ENCODE results near the gene PXYLP1. TPM values are rescaled to one million over a fixed set of nuclear protein-coding genes. Genes with fewer than 3 reads are reported as not detected.

The PXYLP1 gene
- total RNA-seq, 4 donors from 2014 or later: 9.9 to 11.7 (median 10.0) TPM

DNA sequence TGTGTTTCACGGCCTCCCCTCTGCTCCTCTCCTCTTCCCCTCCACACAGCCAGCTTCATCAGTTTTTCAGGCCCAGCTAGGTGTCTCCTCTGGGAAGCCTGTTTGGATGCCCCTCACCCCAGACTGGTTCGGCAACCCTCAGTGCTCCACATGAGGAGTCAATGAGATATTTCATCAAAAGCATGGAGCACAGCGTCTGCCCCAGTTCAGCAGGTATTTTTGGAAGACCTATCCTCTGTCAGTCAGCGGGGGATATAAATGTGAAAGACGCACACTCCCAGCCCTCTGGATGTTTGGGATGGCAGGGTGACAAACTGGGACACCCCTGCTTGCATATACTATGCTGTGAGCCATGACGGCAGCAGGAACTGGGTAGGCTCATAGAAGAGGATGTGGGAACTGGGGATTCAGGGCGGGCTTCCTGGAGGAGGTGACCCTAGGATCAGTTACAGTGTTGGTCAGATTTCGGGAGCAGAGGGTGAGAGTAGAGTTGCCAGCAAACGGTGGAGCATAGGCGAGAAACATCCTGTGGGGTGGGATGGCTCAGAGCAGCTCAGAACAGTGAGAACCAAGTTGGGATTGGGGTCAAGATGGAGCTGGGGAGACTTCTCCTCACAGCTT lies 42.9 kb downstream of the PXYLP1 start:
- no peak overlapping the region for H3K27ac ChIP-seq
- no peak overlapping the region for H3K4me3 ChIP-seq
- 92 to 94% methylated on average over 10 of the region's 10 CpGs for WGBS, 2 donors
- H3K4me1 ChIP-seq: peaks cover 0 to 13% (median 0%) of the 10 kb centered on the region in 4 donors
- H3K27me3 ChIP-seq: no peaks in the 10 kb centered on the region
- H3K36me3 ChIP-seq: peaks cover 0 to 26% (median 0%) of the 10 kb centered on the region in 3 donors
- H3K9me3 ChIP-seq: no peaks in the 10 kb centered on the region
- no peak for TF ChIP-seq POLR2A (IDR thresholded peaks at IDR 0.05)
- no peak for TF ChIP-seq EP300 (IDR thresholded peaks at IDR 0.05)
- TF ChIP-seq, protein P1, sequence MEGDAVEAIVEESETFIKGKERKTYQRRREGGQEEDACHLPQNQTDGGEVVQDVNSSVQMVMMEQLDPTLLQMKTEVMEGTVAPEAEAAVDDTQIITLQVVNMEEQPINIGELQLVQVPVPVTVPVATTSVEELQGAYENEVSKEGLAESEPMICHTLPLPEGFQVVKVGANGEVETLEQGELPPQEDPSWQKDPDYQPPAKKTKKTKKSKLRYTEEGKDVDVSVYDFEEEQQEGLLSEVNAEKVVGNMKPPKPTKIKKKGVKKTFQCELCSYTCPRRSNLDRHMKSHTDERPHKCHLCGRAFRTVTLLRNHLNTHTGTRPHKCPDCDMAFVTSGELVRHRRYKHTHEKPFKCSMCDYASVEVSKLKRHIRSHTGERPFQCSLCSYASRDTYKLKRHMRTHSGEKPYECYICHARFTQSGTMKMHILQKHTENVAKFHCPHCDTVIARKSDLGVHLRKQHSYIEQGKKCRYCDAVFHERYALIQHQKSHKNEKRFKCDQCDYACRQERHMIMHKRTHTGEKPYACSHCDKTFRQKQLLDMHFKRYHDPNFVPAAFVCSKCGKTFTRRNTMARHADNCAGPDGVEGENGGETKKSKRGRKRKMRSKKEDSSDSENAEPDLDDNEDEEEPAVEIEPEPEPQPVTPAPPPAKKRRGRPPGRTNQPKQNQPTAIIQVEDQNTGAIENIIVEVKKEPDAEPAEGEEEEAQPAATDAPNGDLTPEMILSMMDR (IDR thresholded peaks at IDR 0.05): no peak
- no peak for DNase-seq (ENCODE audit: low spot score in 2 of 2)

DNA sequence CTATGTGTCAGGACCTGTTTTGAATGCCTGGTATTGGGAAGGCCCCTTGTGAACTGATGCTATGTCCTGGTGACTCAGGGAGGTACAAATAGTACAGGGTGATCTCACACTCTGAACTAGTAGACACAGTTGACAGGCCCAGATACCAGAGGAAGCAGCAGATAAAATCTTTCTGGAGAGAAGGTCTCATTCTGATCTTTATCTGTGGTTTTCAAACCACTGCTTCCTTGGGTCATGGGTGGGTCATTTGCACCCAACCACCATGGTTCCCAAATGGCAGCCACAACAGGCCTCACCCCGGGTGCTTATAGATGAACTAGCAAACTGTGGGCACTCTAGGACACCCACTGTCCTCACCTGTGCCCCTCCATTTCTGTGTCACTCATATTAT lies 43.4 kb downstream of the PXYLP1 start:
- H3K9me3 ChIP-seq: no peaks in the 10 kb centered on the region
- no peak overlapping the region for H3K27ac ChIP-seq
- peaks cover 0 to 31% (median 0%) of the 10 kb centered on the region in 3 donors for H3K36me3 ChIP-seq
- WGBS, 2 donors: 92 to 100% methylated on average over 1 of the region's 1 CpG
- H3K4me1 ChIP-seq: peaks cover 0 to 14% (median 0%) of the 10 kb centered on the region in 4 donors
- H3K4me3 ChIP-seq: no peak overlapping the region
- TF ChIP-seq POLR2A (IDR thresholded peaks at IDR 0.05) (no peak), EP300 (IDR thresholded peaks at IDR 0.05) (no peak)
- TF ChIP-seq, protein P1 (IDR thresholded peaks at IDR 0.05): no peak
- no peak for DNase-seq (ENCODE audit: low spot score in 2 of 2)
- H3K27me3 ChIP-seq: no peaks in the 10 kb centered on the region

DNA sequence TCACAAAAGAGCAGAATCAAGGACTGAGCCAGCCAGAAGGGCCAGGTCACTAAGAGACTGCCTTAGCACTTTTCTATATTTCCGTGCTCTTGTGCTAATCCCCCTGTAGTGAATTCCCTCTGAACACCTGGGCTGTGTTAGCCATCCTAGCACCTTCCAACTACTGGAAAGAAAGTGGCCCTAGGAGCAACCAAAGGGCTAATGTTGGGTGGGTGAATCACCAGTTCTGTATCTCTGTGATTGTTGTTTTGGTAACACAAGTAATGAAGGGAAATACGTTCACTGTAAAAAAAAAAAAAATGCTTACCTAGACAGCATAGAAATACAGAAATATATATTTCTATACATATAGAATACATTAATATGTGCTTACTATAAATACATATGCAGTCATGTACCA lies 43.9 kb downstream of the PXYLP1 start:
- Histone ChIP-seq H3K36me3 (peaks cover 0 to 34% (median 0%) of the 10 kb centered on the region in 3 donors), H3K27me3 (no peaks in the 10 kb centered on the region), H3K27ac (no peak overlapping the region), H3K9me3 (no peaks in the 10 kb centered on the region), H3K4me1 (peaks cover 0 to 14% (median 0%) of the 10 kb centered on the region in 4 donors), H3K4me3 (no peak overlapping the region)
- TF ChIP-seq, protein P1 (IDR thresholded peaks at IDR 0.05): no peak
- no peak for TF ChIP-seq EP300 (IDR thresholded peaks at IDR 0.05)
- TF ChIP-seq POLR2A (IDR thresholded peaks at IDR 0.05): no peak
- WGBS, 2 donors: 50 to 80% methylated on average over 2 of the region's 2 CpGs
- no peak for DNase-seq (ENCODE audit: low spot score in 2 of 2)

DNA sequence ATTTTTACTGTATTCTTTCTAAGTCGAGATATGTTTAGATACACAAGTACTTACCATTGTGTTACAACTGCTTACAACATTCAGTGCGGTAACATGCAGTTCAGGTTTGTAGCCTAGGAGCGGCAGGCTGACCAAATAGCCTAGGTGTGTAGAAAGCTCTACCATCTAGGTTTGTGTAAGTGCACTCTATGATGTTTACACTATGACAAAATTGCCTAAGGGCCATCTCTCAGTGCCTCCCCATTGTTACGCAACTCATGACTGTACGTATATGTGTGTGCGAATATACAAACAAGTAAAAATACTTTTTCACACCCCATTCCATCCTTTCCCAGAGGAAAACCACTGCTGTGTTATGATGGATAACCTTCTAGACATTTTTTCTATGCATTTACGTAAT lies 44.3 kb downstream of the PXYLP1 start:
- H3K36me3 ChIP-seq: peaks cover 0 to 36% (median 0%) of the 10 kb centered on the region in 3 donors
- no peak for DNase-seq (ENCODE audit: low spot score in 2 of 2)
- no peak overlapping the region for H3K27ac ChIP-seq
- H3K27me3 ChIP-seq: no peaks in the 10 kb centered on the region
- 89 to 92% methylated on average over 7 of the region's 7 CpGs for WGBS, 2 donors
- H3K4me3 ChIP-seq: no peak overlapping the region
- TF ChIP-seq, protein P1 (IDR thresholded peaks at IDR 0.05): no peak
- TF ChIP-seq EP300 (IDR thresholded peaks at IDR 0.05): no peak
- no peak for TF ChIP-seq POLR2A (IDR thresholded peaks at IDR 0.05)
- peaks cover 0 to 14% (median 0%) of the 10 kb centered on the region in 4 donors for H3K4me1 ChIP-seq
- H3K9me3 ChIP-seq: no peaks in the 10 kb centered on the region

DNA sequence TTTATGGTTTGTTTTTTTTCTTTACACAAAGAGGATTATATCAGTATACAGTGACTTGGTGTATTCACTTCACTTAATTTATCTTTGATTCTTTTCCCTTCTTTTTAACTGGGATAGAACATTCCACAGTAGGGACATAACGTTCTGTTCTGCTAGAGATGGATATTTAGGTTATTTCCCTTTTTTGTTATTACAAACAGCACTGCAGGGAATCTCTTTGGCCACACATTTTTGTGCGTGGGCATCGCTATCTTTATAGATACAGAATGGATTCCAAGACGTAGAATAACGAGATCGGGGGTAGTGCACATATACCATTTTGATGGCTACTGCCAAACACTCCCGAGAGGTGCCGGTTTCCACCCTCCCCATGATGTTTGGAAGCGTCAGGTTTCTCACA lies 44.8 kb downstream of the PXYLP1 start:
- Histone ChIP-seq H3K36me3 (peaks cover 0 to 38% (median 0%) of the 10 kb centered on the region in 3 donors), H3K27ac (no peak overlapping the region), H3K27me3 (no peaks in the 10 kb centered on the region), H3K9me3 (no peaks in the 10 kb centered on the region), H3K4me1 (peaks cover 0 to 14% (median 0%) of the 10 kb centered on the region in 4 donors), H3K4me3 (no peak overlapping the region)
- 72 to 74% methylated on average over 9 of the region's 9 CpGs for WGBS, 2 donors
- TF ChIP-seq POLR2A (IDR thresholded peaks at IDR 0.05) (no peak), EP300 (IDR thresholded peaks at IDR 0.05) (no peak)
- TF ChIP-seq, protein P1 (IDR thresholded peaks at IDR 0.05): no peak
- DNase-seq (ENCODE audit: low spot score in 2 of 2): no peak

Data from tibial nerve (tissue), 4 donors.